ENCODE measurements around the gene BUB1B.

Gene BUB1B

DNA sequence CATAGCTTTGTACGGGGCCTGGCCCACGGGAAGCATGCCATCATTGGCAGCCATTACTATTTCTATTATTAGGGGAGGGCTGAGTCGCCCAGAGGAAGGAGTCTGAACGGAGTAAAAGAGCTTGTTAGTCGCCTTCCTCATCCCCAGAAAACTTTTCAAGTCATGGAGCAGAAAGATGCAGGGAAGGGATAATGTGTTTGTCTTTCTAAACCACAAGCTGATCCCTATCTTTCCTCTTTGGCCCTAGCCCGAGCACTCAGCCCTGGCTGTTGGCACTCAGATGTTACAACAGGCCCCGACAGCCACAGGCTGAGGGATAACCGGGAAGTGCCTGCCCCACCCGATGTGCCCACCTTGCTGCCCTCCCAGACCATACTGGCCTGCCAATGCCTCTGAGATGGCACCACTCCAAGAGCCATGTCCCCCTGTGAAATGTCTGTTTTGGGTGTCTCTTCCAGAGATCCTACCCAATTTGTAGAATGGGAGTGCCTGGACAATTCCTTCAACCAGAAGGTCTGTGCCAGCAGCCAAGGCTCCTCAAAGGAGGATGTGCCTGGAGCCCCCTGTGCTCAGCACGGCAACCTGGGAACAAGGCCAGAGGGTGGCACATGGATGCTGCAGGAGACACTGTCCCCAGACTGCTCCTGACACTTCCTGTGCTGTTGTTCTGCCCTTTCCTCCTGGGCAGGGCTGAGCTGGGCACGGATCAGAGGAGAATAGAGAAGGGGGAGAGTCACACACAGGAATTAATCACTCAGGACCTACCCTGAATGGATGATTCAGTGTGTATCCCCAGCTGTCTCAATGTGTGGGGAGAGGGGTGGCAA, 88.8 kb downstream of the BUB1B start:
- FAIRE-seq, result no peak

DNA sequence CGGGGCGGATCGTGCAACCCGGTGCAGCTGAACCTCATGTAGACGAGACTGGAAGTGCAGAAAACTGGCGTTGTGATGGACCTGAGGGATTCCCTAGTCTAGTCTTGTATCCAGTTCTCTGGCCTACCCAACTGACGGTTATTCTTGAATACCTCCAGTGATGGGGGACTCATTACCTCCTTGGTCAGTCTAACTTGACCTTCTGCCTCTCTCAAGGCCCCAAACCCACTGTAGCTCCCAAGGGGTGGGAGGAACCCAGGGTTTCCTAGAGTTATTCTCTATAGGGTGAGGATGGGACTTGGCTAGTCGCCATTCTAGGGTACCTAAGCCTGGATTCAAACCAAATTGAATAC, 89.4 kb downstream of the BUB1B start:
- FAIRE-seq, result no peak
- DNase-seq (ENCODE audit: extremely low spot score, insufficient read length, low read depth), result no peak

More for the DNA sequence above, 88.8 kb downstream of the BUB1B start:
- no peak for DNase-seq (ENCODE audit: extremely low spot score, insufficient read length, low read depth)

DNA sequence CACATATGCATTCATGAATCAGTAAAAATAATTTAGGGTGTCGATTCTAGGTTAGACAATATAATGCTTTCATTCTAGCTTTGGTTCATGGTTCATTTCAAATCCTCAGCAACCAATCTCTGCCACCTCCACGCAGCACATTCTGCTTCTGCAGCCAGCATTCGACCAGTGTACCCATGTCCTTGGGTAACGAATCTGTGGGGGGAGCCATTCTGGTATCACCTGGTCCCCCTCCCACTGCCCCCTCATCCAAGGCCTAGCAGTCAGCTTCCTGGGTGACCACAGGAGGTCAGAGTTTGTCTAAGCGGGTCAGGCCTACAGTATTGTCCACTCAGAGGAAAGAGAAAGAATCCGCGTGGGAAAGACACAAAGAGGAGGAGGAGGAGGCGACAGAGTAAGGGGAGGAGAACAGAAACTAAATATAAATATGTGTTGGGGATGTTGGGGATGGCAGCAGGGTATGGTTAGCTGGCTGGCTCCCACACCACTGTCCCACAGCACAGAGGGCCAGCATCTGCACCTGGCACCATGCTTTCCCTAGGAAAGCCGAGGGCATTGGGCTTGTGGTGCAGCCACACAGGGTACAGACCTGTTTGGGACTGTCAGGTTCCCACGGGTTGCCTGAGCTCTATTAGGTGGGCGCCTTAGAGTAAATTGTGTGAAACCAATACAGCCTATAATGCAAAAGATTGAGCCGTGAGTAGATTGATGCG, 90.1 kb downstream of the BUB1B start:
- FAIRE-seq, result no peak

DNA sequence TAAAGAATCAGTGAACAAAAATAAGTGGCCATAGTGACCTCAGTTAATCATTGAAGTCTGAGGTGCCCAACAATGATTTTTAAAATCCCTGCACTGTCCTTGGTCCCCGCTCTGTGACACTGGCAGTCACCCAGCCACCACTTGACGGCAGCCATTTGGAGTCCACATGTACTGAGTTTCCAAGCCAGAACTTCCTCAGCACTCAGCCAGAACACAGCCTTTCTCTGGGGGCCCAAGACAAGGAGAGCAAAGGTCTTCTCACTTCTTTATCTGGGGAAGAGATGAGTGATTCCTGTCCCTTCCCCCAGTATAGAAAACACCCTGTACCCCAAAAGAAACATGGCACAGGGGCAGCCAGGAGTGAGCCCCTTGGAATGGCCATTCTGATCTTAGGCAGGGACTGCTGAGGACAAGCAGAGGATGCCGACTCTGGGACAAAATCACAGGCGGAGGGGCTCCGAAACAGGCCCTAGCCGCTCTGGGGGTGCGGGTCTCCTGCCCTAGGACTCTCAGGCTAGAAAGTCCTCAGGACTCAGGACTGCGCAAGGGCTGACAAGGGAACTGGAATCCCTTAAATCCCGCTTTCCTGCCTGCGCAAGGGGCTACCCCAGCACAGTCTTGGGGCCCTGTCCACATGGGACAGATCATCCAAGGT, 90.7 kb downstream of the BUB1B start:
- DNase-seq (ENCODE audit: extremely low spot score, insufficient read length, low read depth) (no peak), FAIRE-seq (no peak)

More for the DNA sequence above, 90.1 kb downstream of the BUB1B start:
- no peak for DNase-seq (ENCODE audit: extremely low spot score, insufficient read length, low read depth)

DNA sequence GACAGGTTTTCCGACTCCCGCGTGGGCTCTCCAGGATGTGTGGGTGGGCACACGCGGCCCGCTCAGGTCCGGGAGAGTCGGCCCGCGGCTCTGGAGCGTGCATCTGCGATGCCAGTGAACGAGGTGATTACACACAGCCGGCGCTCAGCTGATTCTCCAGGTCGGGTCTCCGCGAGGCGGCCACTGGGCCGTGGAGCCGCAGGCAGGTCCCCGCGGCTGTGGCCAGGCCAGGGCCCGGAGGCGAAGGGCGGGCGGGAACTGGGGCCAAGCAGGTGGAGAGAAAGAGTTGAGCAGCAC, 91.2 kb downstream of the BUB1B start:
- DNase-seq (ENCODE audit: extremely low spot score, insufficient read length, low read depth), result no peak
- no peak for FAIRE-seq

DNA sequence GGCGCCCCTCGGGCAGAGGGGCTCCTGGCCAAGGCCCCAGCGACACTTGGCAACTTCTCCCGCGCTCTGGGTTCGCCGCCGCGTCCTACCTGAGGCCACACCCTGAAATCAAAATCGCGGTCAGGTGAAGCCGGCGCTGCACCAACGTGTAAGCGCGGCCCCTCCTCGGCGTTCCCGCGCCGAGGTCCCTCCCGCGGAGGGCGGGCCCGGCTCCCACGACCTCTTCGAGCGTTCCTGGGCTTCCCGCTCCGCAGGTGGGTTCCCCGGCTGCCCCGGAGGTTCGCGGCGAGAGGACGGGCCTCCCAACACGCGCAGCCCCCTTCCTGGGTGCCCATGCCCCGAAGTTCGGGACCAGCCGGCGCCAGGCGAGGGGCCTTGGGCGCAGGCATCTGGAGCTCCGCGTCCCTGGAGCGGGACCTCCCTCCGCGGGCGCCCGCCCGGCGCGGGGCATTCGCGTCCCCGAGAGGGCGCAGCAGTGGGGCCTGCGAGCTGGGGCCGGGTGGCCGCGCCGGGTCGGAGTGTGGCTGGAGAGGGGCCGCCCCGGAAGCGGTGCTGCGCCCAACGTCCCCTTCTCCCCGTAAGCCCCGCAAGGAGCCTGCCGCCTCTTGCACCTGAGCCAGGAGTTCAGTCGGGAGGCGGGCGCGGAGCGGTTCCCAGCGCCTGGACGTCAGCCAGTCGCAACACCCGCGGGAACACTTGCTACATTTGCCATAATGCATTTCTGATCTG, 91.7 kb downstream of the BUB1B start:
- FAIRE-seq (no peak), DNase-seq (ENCODE audit: extremely low spot score, insufficient read length, low read depth) (no peak)

DNA sequence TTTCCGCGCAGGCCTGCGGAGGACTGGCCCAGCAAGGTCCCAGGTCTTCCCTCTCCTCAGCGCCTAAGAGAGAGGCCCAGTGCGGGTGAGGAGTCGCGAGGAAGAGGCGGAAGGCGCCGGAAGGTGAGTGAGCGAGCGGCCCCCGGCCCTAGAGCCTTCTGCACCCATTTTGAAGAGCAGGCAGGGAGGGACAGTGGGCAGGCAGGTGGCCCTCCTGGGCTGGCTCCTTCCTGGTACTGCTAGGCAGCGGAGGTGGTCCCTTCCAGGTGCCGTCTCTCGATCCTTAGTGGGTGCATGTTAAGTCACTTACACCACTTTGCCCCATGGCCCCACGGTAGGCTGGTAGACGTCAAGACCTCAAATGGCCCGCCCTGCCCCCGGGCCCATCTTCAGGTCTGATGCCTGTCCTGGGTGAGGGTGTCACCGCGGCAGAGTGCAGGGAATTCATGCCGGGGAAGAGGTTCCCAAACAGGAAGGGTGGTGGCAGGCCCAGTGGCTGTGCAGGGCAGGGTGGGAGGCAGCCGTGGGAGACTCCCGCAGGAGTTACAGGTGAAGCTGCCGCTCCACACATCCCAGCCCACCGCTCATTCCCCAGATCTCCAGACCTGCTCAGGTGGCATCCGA, 92.4 kb downstream of the BUB1B start:
- FAIRE-seq (no peak), DNase-seq (ENCODE audit: extremely low spot score, insufficient read length, low read depth) (no peak)

DNA sequence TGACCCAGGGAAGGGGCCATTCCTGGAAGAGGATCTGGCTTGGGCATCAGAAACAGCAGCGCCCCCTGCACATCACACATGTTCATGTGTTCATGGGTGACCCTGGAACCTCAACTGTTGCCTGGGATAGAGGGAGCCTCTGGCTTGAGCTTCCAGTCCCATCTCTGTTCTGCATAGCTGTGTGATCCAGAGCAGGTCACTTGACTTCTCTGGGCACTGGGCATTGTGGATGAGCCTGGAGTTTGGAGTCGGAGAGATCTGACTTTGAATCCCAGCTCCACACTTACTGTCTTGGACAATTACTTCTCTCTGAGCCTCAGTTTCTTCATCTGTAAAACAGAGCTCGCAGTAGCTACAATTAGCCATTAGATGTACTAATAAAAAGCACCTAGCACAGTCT, 93.6 kb downstream of the BUB1B start:
- DNase-seq (ENCODE audit: extremely low spot score, insufficient read length, low read depth) (no peak), FAIRE-seq (no peak)

DNA sequence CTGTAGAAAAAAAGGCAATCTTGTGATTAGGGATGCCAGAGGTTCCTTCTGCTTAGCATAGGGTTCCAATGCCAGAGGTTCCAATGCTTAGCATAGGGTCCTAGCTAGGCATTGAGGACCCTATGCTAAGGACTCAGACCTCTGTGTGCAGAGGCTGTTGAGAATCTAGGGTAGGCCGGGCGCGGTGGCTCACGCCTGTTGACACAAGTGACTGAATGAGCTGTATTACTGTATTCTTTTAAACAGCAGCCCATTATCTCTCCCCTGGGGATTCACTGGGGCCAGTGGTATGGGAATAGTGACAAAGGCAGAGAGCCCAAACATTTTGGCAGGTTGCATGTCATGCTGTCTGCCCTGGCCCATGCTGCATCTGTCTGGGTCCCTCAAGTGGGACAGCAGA, 94.2 kb downstream of the BUB1B start:
- FAIRE-seq (no peak), DNase-seq (ENCODE audit: extremely low spot score, insufficient read length, low read depth) (no peak)

DNA sequence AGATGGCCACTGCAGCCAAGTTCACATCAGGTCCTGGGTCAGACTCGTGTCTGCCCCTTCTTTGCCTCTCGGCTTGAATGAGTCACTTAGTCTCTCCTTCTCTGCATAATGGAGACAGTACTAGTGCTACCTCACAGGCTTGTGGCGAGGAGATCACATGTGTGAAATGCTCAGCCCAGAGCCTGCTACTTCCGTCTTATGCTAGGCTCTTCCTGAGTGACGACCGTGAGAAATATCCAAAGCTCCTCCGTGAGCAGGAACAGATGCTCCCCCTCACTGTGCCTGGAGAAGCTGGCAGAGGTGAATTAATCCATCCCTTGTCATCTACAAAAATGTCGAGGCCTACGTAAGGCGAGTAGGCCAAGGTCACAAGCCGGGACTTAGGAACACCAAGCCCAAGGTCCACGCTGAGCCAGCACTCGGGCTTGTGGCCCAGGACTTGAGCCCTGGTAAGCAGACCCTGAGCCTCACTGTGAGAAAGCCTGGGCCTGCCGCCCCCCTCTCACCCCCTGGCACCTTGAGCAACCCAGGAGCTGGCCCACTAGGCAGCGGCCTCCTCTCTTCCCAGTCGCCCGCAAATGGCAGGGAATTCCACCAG, 95.9 kb downstream of the BUB1B start:
- FAIRE-seq (no peak), DNase-seq (ENCODE audit: extremely low spot score, insufficient read length, low read depth) (no peak)

DNA sequence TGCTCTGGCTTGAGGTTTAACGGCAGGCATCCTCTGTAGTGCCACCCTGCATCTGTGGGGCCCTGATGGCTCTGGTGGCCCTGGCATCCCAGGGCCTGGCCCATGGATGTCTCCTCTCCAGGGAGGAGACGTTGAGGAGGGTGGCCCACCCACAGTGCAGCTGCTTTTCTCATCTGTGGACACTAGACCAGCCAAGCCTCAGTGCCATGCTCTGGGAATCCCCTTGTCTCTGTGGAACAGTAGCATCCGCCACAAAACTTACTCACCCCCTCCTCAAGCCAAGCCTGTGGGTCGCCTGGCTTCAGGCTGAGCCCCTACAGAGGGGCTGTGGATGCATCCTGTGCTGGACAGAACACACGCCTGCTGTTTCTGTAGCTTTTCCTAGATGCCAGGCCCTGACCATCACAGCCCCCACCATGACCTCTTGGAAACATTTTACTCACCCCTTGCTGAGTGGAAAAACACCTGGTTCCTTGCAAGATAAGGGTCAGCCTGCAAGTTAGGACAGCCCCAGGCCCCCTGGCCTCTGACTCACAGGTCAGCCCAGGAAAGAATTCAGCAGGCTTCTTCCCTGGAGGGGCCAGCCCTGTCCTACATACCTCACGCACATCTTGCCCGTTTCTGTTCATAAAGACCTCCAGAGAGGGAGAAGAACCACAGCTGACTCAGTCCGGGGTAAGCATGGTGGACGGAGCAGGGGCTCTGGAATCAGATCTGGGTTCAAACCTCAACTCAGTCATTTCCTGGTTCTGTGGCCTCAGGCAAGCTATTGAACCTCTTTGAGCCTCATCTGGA, 97.0 kb downstream of the BUB1B start:
- DNase-seq (ENCODE audit: extremely low spot score, insufficient read length, low read depth) (no peak), FAIRE-seq (no peak)

DNA sequence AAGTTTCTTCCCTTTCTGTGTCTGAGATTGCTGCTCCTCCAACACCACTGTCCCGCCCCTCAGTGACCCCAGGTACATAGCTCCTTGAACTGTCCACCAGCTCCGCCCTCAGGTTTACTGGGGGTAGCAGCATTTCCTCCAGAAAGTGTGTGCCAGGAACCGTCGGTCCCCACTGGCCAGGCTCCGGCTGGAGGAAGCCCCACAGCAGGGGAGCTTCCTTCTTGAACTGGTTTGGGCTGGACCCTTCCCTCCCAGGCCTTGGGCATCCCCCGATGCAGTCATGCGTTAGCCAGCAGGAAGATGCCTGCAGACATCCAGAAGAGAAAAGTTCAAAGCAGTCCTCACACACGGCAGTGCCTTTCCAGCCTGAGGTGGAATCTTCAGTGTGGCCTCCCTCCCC, 97.7 kb downstream of the BUB1B start:
- FAIRE-seq (no peak), DNase-seq (ENCODE audit: extremely low spot score, insufficient read length, low read depth) (no peak)

DNA sequence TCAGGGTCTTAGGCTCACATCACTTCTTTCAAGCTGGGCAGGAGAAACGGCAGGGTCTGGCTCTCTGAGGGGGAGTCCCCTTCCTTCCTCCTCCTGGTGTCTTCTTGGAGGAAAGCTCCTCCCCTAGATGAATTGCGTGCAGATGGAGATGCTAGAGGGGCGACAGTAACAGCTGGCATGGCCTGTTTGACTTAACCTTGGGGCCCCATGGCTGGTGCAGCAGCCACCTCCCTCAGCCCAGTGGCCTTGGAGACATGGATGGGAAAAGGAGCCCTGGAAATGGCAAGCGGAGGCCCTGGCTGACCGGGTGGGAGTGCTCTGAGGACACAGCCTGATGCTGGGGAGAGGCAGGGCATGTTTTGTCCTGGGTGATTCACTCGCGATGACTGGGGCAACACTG, 98.2 kb downstream of the BUB1B start:
- no peak for DNase-seq (ENCODE audit: extremely low spot score, insufficient read length, low read depth)
- FAIRE-seq, result no peak

DNA sequence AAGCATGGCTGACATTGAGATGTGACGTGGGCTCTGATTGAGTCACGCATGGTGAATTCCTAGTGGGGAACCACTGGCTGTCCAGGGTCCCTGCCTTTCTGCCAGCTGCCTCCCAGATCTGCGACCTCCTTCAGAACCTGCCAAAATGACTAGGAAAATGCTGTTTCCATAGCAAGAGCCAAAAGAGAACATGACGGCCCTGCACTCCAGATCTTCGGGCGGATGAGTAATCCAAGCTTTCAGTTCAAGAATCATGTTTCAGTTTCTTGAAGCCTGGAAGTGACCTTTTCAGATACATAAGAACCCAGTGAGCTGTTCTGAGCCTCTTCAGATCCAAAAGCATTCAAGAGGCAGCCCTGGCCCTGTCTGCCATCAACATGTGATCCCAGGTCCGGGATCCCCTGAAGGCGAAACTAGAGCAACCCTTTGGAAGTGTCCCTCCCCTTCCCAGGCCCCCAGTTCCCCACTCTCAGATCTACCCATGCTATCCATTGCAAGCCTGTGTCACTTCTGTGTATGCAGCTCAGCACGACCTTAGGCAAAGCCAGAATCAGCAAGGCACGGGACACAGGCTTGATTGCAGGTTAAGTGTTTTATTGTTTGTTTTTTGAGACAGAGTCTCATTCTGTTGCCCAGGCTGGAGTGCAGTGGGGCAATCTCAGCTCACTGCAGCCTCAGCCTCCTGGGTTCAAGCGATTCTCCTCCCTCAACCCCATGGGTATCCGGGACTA, 102.3 kb downstream of the BUB1B start:
- no peak for FAIRE-seq
- DNase-seq (ENCODE audit: extremely low spot score, insufficient read length, low read depth), result no peak

DNA sequence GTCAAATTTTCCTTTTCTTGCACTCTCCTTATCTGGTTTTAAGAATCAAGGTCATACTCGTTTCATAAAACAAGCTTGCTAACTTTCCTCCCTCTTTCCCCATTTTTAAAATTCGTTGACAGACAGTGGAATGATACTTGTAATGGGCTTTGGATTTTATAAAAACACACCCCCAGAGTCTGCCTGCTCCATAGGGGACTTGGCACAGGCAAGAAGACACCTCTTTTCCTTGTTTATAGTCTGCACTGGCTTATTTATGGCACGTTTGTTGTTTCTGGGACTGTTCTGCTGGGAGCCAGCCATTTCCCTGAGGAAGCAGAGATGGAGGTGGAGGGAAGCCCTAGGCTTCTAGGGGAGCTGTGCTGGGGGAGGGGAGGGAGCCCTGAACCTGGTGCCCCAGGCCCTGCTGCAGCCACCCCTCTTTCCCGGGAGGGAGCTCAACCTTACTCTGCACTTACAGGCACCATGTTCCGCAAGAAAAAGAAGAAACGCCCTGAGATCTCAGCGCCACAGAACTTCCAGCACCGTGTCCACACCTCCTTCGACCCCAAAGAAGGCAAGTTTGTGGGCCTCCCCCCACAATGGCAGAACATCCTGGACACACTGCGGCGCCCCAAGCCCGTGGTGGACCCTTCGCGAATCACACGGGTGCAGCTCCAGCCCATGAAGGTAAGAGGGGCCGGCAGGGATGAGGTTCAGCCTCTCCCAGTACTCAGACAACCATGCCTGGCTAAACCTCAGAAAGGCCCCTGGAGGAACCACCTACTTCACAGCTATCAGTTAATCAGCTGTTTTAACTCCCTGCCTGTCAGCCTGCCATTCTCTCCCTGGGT, 103.7 kb downstream of the BUB1B start:
- FAIRE-seq (no peak), DNase-seq (ENCODE audit: extremely low spot score, insufficient read length, low read depth) (no peak)

DNA sequence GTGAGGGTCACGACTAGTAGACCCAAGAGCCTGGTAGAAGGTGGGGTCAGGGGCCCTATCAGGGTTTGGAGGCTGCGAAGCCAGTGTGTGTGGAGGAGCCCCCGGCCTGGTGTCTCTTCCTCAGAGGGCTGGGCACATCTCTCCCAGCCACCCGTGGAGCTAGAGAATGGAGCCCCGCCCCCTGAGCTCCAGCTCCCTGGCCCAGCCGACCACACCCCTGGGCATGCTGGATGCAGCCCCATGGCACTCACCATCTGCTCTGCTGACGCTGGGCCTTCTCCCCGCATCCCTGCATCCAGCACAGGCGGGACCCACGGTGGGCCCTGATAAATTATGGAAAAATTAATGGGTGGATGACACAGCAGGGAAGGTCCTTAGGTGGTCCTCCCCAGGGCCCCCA, 104.5 kb downstream of the BUB1B start:
- no peak for FAIRE-seq
- no peak for DNase-seq (ENCODE audit: extremely low spot score, insufficient read length, low read depth)

DNA sequence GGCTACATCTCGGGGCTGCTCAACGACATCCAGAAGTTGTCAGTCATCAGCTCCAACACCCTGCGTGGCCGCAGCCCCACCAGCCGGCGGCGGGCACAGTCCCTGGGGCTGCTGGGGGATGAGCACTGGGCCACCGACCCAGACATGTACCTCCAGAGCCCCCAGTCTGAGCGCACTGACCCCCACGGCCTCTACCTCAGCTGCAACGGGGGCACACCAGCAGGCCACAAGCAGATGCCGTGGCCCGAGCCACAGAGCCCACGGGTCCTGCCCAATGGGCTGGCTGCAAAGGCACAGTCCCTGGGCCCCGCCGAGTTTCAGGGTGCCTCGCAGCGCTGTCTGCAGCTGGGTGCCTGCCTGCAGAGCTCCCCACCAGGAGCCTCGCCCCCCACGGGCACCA, 105.0 kb downstream of the BUB1B start:
- no peak for DNase-seq (ENCODE audit: extremely low spot score, insufficient read length, low read depth)
- no peak for FAIRE-seq

DNA sequence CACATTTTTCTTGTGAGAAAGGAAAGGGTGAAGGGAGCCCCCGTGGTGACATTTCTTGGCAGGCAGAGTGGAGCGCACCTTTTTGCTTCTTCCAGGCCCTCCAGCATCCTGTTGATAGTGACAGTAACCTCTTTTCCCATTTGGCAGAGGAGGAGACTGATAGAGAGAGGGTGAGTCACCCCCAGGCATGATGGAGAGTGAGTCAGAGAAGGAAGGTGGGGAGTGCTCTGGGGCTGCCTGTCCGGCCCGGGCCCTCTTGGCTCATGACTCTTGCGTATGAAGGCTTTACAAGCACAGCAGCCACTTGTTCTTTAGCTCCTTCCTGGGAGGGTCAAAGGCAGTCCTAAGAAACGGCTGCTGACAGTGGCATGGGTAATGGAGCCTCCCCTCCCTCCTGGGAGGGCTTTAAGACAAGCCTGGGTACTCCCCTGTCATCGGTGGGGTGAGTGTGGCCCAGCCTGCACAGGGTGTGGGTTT, 106.0 kb downstream of the BUB1B start:
- FAIRE-seq (no peak), DNase-seq (ENCODE audit: extremely low spot score, insufficient read length, low read depth) (no peak)

Measured in GM18507 (cell line).